ENCODE data around the gene MAP3K5.

GRCh38 chr6:136672144-136672543, 120.1 kb downstream of the MAP3K5 start:
- TF ChIP-seq, protein P1, sequence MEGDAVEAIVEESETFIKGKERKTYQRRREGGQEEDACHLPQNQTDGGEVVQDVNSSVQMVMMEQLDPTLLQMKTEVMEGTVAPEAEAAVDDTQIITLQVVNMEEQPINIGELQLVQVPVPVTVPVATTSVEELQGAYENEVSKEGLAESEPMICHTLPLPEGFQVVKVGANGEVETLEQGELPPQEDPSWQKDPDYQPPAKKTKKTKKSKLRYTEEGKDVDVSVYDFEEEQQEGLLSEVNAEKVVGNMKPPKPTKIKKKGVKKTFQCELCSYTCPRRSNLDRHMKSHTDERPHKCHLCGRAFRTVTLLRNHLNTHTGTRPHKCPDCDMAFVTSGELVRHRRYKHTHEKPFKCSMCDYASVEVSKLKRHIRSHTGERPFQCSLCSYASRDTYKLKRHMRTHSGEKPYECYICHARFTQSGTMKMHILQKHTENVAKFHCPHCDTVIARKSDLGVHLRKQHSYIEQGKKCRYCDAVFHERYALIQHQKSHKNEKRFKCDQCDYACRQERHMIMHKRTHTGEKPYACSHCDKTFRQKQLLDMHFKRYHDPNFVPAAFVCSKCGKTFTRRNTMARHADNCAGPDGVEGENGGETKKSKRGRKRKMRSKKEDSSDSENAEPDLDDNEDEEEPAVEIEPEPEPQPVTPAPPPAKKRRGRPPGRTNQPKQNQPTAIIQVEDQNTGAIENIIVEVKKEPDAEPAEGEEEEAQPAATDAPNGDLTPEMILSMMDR (IDR thresholded peaks at IDR 0.05): no peak
- TF ChIP-seq EP300 (IDR thresholded peaks at IDR 0.05) (no peak), POLR2A (IDR thresholded peaks at IDR 0.05) (no peak)
